Stimulated activated CD4-positive, alpha-beta T cell treated with anti-CD3 and anti-CD28 coated beads, TNF-alpha, amount 100 ng/mL, for 1 hour (primary cell): ENCODE results near the gene LRMDA.

Source experiments
- DNase-seq, 3 donors: peaks; one replicate each; pipeline ENCODE4 v3.0.0-alpha.2; 2020; ENCODE audit warnings: low read depth in 3 of 3, low spot score in 1 of 3

LRMDA gene

GRCh38 chr10:75696536-75696935 is 265.1 kb downstream of the LRMDA start:
- no peak for DNase-seq

GRCh38 chr10:75703191-75703854 is 271.9 kb downstream of the LRMDA start:
- no peak for DNase-seq

- DNase-seq: no peak
Measured at GRCh38 chr10:75705426-75705825, 274.0 kb downstream of the LRMDA start.

GRCh38 chr10:75707080-75707840 is 275.8 kb downstream of the LRMDA start:
- DNase-seq: no peak

- DNase-seq: no peak
Measured at GRCh38 chr10:75708060-75708459, 276.6 kb downstream of the LRMDA start.

- no peak for DNase-seq
Measured at GRCh38 chr10:75709245-75709644, 277.8 kb downstream of the LRMDA start.

GRCh38 chr10:75709811-75710210 is 278.4 kb downstream of the LRMDA start:
- no peak for DNase-seq

GRCh38 chr10:75712242-75712880 is 280.9 kb downstream of the LRMDA start:
- no peak for DNase-seq

- no peak for DNase-seq
Measured at GRCh38 chr10:75716506-75716905, 285.1 kb downstream of the LRMDA start.

- DNase-seq: no peak
Measured at GRCh38 chr10:75717126-75717916, 285.9 kb downstream of the LRMDA start.

- DNase-seq: no peak
Measured at GRCh38 chr10:75718991-75719390, 287.6 kb downstream of the LRMDA start.

- DNase-seq: no peak
Measured at GRCh38 chr10:75720157-75720556, 288.7 kb downstream of the LRMDA start.

- DNase-seq: no peak
Measured at GRCh38 chr10:75722020-75722419, 290.6 kb downstream of the LRMDA start.

- DNase-seq: no peak
Measured at GRCh38 chr10:75722609-75723008, 291.2 kb downstream of the LRMDA start.

GRCh38 chr10:75723319-75723980 is 292.0 kb downstream of the LRMDA start:
- no peak for DNase-seq

- no peak for DNase-seq
Measured at GRCh38 chr10:75724047-75724446, 292.6 kb downstream of the LRMDA start.

- DNase-seq: no peak
Measured at GRCh38 chr10:75726522-75727483, 295.4 kb downstream of the LRMDA start.

GRCh38 chr10:75730847-75731246 is 299.4 kb downstream of the LRMDA start:
- no peak for DNase-seq

- no peak for DNase-seq
Measured at GRCh38 chr10:75733135-75733890, 301.9 kb downstream of the LRMDA start.
